Measurements from ENCODE around the gene KAZN. TPM values are rescaled to one million over a fixed set of nuclear protein-coding genes. Genes with fewer than 3 reads are reported as not detected.

The KAZN gene
- total RNA-seq, 1 donor from 2014 or later = 33.5 TPM

- Histone ChIP-seq H3K36me3 (no peaks in the 10 kb centered on the region), H3K9me3 (no peaks in the 10 kb centered on the region), H3K27me3 (no peaks in the 10 kb centered on the region), H3K4me3 (no peak overlapping the region), H3K4me1 (peaks cover 4% of the 10 kb centered on the region), H3K27ac (no peak overlapping the region)
- no peak for TF ChIP-seq CTCF (IDR thresholded peaks at IDR 0.05)
- no peak for ATAC-seq
- intact Hi-C loops (cut with DNase I) = no loop called here
- DNase-seq = no peak
Observed at GRCh38 chr1:14650951-14651350, 52.5 kb downstream of the KAZN start.

- no peak for TF ChIP-seq CTCF (IDR thresholded peaks at IDR 0.05)
- DNase-seq (no peak), ATAC-seq (no peak)
- intact Hi-C loops (cut with DNase I) = no loop called here
- Histone ChIP-seq H3K4me1 (peaks cover 4% of the 10 kb centered on the region), H3K27ac (no peak overlapping the region), H3K9me3 (no peaks in the 10 kb centered on the region), H3K36me3 (no peaks in the 10 kb centered on the region), H3K27me3 (no peaks in the 10 kb centered on the region), H3K4me3 (no peak overlapping the region)
Observed at GRCh38 chr1:14652840-14653239, 54.4 kb downstream of the KAZN start.

GRCh38 chr1:14653461-14653960 is 55.0 kb downstream of the KAZN start:
- no peak for ATAC-seq
- Histone ChIP-seq H3K36me3 (no peaks in the 10 kb centered on the region), H3K4me1 (peaks cover 4% of the 10 kb centered on the region), H3K27ac (no peak overlapping the region), H3K27me3 (no peaks in the 10 kb centered on the region), H3K4me3 (no peak overlapping the region), H3K9me3 (no peaks in the 10 kb centered on the region)
- TF ChIP-seq CTCF (IDR thresholded peaks at IDR 0.05) = no peak
- no peak for DNase-seq
- intact Hi-C loops (cut with DNase I) = no loop called here

GRCh38 chr1:14654554-14654953 is 56.1 kb downstream of the KAZN start:
- intact Hi-C loops (cut with DNase I) = no loop called here
- H3K27me3 ChIP-seq = no peaks in the 10 kb centered on the region
- no peak overlapping the region for H3K27ac ChIP-seq
- H3K36me3 ChIP-seq = no peaks in the 10 kb centered on the region
- H3K9me3 ChIP-seq = no peaks in the 10 kb centered on the region
- no peak for DNase-seq
- no peak for ATAC-seq
- no peaks in the 10 kb centered on the region for H3K4me1 ChIP-seq
- H3K4me3 ChIP-seq = no peak overlapping the region
- no peak for TF ChIP-seq CTCF (IDR thresholded peaks at IDR 0.05)

GRCh38 chr1:14655385-14655784 is 56.9 kb downstream of the KAZN start:
- ATAC-seq (no peak), DNase-seq (no peak)
- Histone ChIP-seq H3K36me3 (no peaks in the 10 kb centered on the region), H3K4me1 (no peaks in the 10 kb centered on the region), H3K27ac (no peak overlapping the region), H3K4me3 (no peak overlapping the region), H3K27me3 (no peaks in the 10 kb centered on the region), H3K9me3 (no peaks in the 10 kb centered on the region)
- intact Hi-C loops (cut with DNase I) = no loop called here
- no peak for TF ChIP-seq CTCF (IDR thresholded peaks at IDR 0.05)

GRCh38 chr1:14656384-14656937 is 58.0 kb downstream of the KAZN start:
- H3K36me3 ChIP-seq = no peaks in the 10 kb centered on the region
- ATAC-seq (no peak), DNase-seq (no peak)
- TF ChIP-seq CTCF (IDR thresholded peaks at IDR 0.05) = no peak
- peaks cover 6% of the 10 kb centered on the region for H3K4me1 ChIP-seq
- H3K9me3 ChIP-seq = no peaks in the 10 kb centered on the region
- H3K27me3 ChIP-seq = no peaks in the 10 kb centered on the region
- no peak overlapping the region for H3K27ac ChIP-seq
- intact Hi-C loops (cut with DNase I) = no loop called here
- no peak overlapping the region for H3K4me3 ChIP-seq

Measured in upper lobe of right lung (tissue), 1 donor.